SK-N-SH (cell line): ENCODE data around the gene FBLIM1. TPM values are rescaled to one million over a fixed set of nuclear protein-coding genes. Genes with fewer than 3 reads are reported as not detected.
A peak's percentile ranks its signal among the peaks of the same experiment; 100 is the strongest.

Experiments
- CTCF ChIA-PET: fragments of 300-600, 350-600 bp; formaldehyde crosslinking; extraction: SDS; loops from one replicate; lab custom pipeline; 2021; lab: Yijun Ruan, JAX
- POLR2A ChIA-PET: fragments of 350-600 bp; sonication (Branson Sonifier 250); formaldehyde crosslinking; extraction: SDS; loops from one replicate; lab custom pipeline; 2020; ENCODE audit warnings: antibody characterized with exemption, inconsistent platforms; lab: Yijun Ruan, JAX
- DNase-seq: peaks from one replicate; pipeline ENCODE4 v3.0.0; 2012
- H2AFZ ChIP-seq: fragments of 200-600 bp; sonication (generic); 2 replicates; pipeline ENCODE4 v1.8.1; 2016; ENCODE audit warnings: antibody characterized with exemption, mild to moderate bottlenecking, low read depth
- H3F3A ChIP-seq: fragments of 200-600 bp; sonication (generic); replicated peaks from 2 replicates; pipeline ENCODE3; 2016; ENCODE audit warnings: antibody characterized with exemption, mild to moderate bottlenecking; ENCODE audit not compliant: insufficient read depth
- H3K27ac ChIP-seq, 2 experiments: fragments of 200-500 bp in 1 of 2; fragments of 200-600 bp in 1 of 2; sonication (Bioruptor generic) in 1 of 2; sonication (generic), shearing (Covaris generic) in 1 of 2; 2 replicates each; pipeline versions ENCODE4 v1.5.1 to v1.6.1; 2014 to 2016; ENCODE audit warnings: low read depth in 2 of 2, inconsistent platforms in 1 of 2, low read length in 1 of 2, mild to moderate bottlenecking in 1 of 2, mixed read lengths in 1 of 2
- H3K27me3 ChIP-seq: fragments of 200-600 bp; sonication (generic), shearing (Covaris generic); 2 replicates; pipeline ENCODE4 v1.6.1; 2016; ENCODE audit warnings: mixed run types; ENCODE audit not compliant: insufficient read depth
- H3K36me3 ChIP-seq, 2 experiments: fragments of 200-500 bp in 1 of 2; fragments of 200-600 bp in 1 of 2; sonication (Bioruptor generic) in 1 of 2; sonication (generic) in 1 of 2; replicated peaks in 1 of 2; 2 replicates each; pipeline versions ENCODE3 to v1.5.1; 2014 to 2016; ENCODE audit warnings: low read length in 1 of 2, mild to moderate bottlenecking in 1 of 2; ENCODE audit not compliant: insufficient read depth in 2 of 2, control insufficient read depth in 1 of 2
- H3K4me1 ChIP-seq, 2 experiments: fragments of 200-500 bp in 1 of 2; fragments of 200-600 bp in 1 of 2; sonication (Bioruptor generic) in 1 of 2; sonication (generic), shearing (Covaris generic) in 1 of 2; 2 replicates each; pipeline versions ENCODE4 v1.5.1 to v1.6.1; 2014 to 2016; ENCODE audit warnings: low read depth in 1 of 2, low read length in 1 of 2, mixed run types in 1 of 2; ENCODE audit not compliant: insufficient read depth in 2 of 2, control insufficient read depth in 1 of 2
- H3K4me2 ChIP-seq: fragments of 200-600 bp; sonication (generic), shearing (Covaris generic); 2 replicates; pipeline ENCODE4 v1.6.1; 2017; ENCODE audit warnings: mixed run types
- H3K4me3 ChIP-seq, 2 experiments: fragments of 200-500 bp in 1 of 2; fragments of 200-600 bp in 1 of 2; sonication (Bioruptor generic) in 1 of 2; sonication (generic), shearing (Covaris generic) in 1 of 2; 2 replicates each; pipeline versions ENCODE4 v1.5.1 to v1.8.1; 2014 to 2016; ENCODE audit warnings: low read depth in 2 of 2, inconsistent platforms in 1 of 2, low read length in 1 of 2, mild to moderate bottlenecking in 1 of 2, mixed read lengths in 1 of 2, moderate library complexity in 1 of 2
- H3K79me2 ChIP-seq: fragments of 200-600 bp; sonication (generic); 2 replicates; pipeline ENCODE4 v1.8.1; 2017; ENCODE audit warnings: mild to moderate bottlenecking; ENCODE audit not compliant: insufficient read depth
- H3K9ac ChIP-seq: fragments of 200-600 bp; sonication (generic); 2 replicates; pipeline ENCODE4 v1.6.1; 2017; ENCODE audit warnings: mixed run types
- H3K9me2 ChIP-seq: fragments of 200-600 bp; sonication (generic); 2 replicates; pipeline ENCODE4 v1.6.1; 2017; ENCODE audit warnings: mixed run types
- H3K9me3 ChIP-seq: fragments of 200-600 bp; sonication (generic); 2 replicates; pipeline ENCODE4 v1.6.1; 2017; ENCODE audit warnings: mixed run types, mild to moderate bottlenecking, moderate library complexity
- H4K20me1 ChIP-seq: fragments of 200-600 bp; sonication (generic); 2 replicates; pipeline ENCODE4 v1.6.1; 2017; ENCODE audit warnings: mild to moderate bottlenecking, mixed run types; ENCODE audit not compliant: insufficient read depth
- ELF1 ChIP-seq: IDR thresholded peaks from 2 replicates; pipeline ENCODE4 v1.4.0; 2012
- EP300 ChIP-seq, 2 experiments: IDR thresholded peaks; 2 replicates each; pipeline versions ENCODE4 v1.4.0 to v1.6.1; 2012; ENCODE audit warnings: borderline replicate concordance in 1 of 2, low read depth in 1 of 2, low read length in 1 of 2
- EZH2phosphoT487 ChIP-seq: fragments of 200-600 bp; sonication (generic); IDR thresholded peaks from 2 replicates; pipeline ENCODE4 v1.6.1; 2017; ENCODE audit warnings: low read depth, mixed run types, mild to moderate bottlenecking, antibody characterized with exemption, moderate library complexity, borderline replicate concordance
- FOSL2 ChIP-seq: IDR thresholded peaks from 2 replicates; pipeline ENCODE4 v1.4.0; 2012; ENCODE audit warnings: low read depth, mild to moderate bottlenecking, moderate library complexity, borderline replicate concordance
- FOXJ3 ChIP-seq: sonication (generic); formaldehyde crosslinking; IDR thresholded peaks from 2 replicates; pipeline ENCODE4 v1.5.1; 2020; ENCODE audit warnings: mild to moderate bottlenecking, missing genetic modification reagents
- FOXM1 ChIP-seq: IDR thresholded peaks from 2 replicates; pipeline ENCODE4 v1.4.0; 2012; ENCODE audit warnings: low read depth, mild to moderate bottlenecking
- GABPA ChIP-seq: IDR thresholded peaks from 2 replicates; pipeline ENCODE4 v1.4.0; 2012; ENCODE audit warnings: low read depth, mild to moderate bottlenecking
- GATA2 ChIP-seq: sonication (generic); formaldehyde crosslinking; IDR thresholded peaks from 2 replicates; pipeline ENCODE4 v1.5.0; 2020; ENCODE audit warnings: mild to moderate bottlenecking, missing genetic modification reagents
- IRF3 ChIP-seq: fragments of 150-350 bp; IDR thresholded peaks from 2 replicates; pipeline ENCODE4 v1.6.1; 2016; ENCODE audit warnings: mild to moderate bottlenecking, low read depth, low read length
- MAX ChIP-seq: IDR thresholded peaks from 2 replicates; pipeline ENCODE4 v1.4.0; 2012; ENCODE audit warnings: low read depth
- MEF2A ChIP-seq: IDR thresholded peaks from 2 replicates; pipeline ENCODE4 v1.4.0; 2012; ENCODE audit warnings: low read depth, borderline replicate concordance
- MXI1 ChIP-seq: IDR thresholded peaks from 2 replicates; pipeline ENCODE4 v1.6.1; 2012; ENCODE audit warnings: mild to moderate bottlenecking, low read depth, low read length, improper control_type of control experiment
- NRF1 ChIP-seq: IDR thresholded peaks from 2 replicates; pipeline ENCODE4 v1.6.1; 2012; ENCODE audit warnings: low read depth, mild to moderate bottlenecking, low read length
- PBX3 ChIP-seq: IDR thresholded peaks from 2 replicates; pipeline ENCODE4; 2012
- REST ChIP-seq: IDR thresholded peaks from 2 replicates; pipeline ENCODE4 v1.6.1; 2012; ENCODE audit warnings: mild to moderate bottlenecking, low read depth, low read length, moderate library complexity
- SIN3A ChIP-seq: IDR thresholded peaks from 2 replicates; pipeline ENCODE4 v1.6.1; 2012; ENCODE audit warnings: low read depth, mild to moderate bottlenecking, low read length, moderate library complexity, borderline replicate concordance
- TEAD4 ChIP-seq: IDR thresholded peaks from 2 replicates; pipeline ENCODE4 v1.4.0; 2012; ENCODE audit warnings: mild to moderate bottlenecking, borderline replicate concordance; ENCODE audit not compliant: insufficient read depth
- USF2 ChIP-seq: fragments of 150-350 bp; IDR thresholded peaks from 2 replicates; pipeline ENCODE4 v1.6.1; 2017; ENCODE audit warnings: antibody characterized with exemption, low read length, low read depth, borderline replicate concordance
- YY1 ChIP-seq: IDR thresholded peaks from 2 replicates; pipeline ENCODE4 v1.4.0; 2012; ENCODE audit warnings: low read depth, mild to moderate bottlenecking
- ZBTB33 ChIP-seq: IDR thresholded peaks from 2 replicates; pipeline ENCODE4 v1.4.0; 2012; ENCODE audit warnings: low read depth, borderline replicate concordance
- WGBS: methylation state at CpG from one replicate; pipeline ENCODE4 v1.1.6; 2017; ENCODE audit warnings: low lambda C conversion rate; 5-methylcytosine and 5-hydroxymethylcytosine counted together
- polyA plus RNA-seq, 3 experiments: library from polyadenylated mRNA; depleted of rRNA; stranded (reverse); fragments of >200 nt; gene quantifications; 2 replicates each; pipeline ENCODE4 v1.2.3, GENCODE V29; 2012

The FBLIM1 gene
- polyA plus RNA-seq, 1 of the 3 experiments (the other 2 are of a cell fraction): 89.8 TPM

- H4K20me1 ChIP-seq: no peaks in the 10 kb centered on the region
- H2AFZ ChIP-seq: no peak within 1 kb of the TSS
- no peaks in the 10 kb centered on the region for H3F3A ChIP-seq
- 78% methylated on average over 5 of the region's 35 CpGs for WGBS
- H3K9ac ChIP-seq: no peak within 1 kb of the TSS
- no peak within 1 kb of the TSS for H3K4me3 ChIP-seq
- H3K9me3 ChIP-seq: no peaks in the 10 kb centered on the region
- H3K4me1 ChIP-seq: peaks cover 0 to 39% of the 10 kb centered on the region in 2 experiments; a peak in 1 of 4 replicates
- ChIA-PET POLR2A (no interaction called here), CTCF (interaction anchor here (0.6 kb wide), 1 partner anchor 133 kb away, joined by 3 read pairs; no protein-coding TSS in a partner anchor)
- H3K27me3 ChIP-seq: no peaks in the 10 kb centered on the region
- TF ChIP-seq FOXJ3 (CRISPR knock-in tag) (no peak), IRF3 (no peak), EP300 (IDR thresholded peaks at IDR 0.05; ENCODE audit: borderline replicate concordance in 1 of 2, low read depth in 1 of 2, low read length in 1 of 2) (no peak), PBX3 (no peak), TEAD4 (no peak), FOXM1 (no peak), USF2 (no peak), MXI1 (no peak), ELF1 (no peak), GABPA (no peak), ZBTB33 (no peak), REST (no peak), NRF1 (no peak), YY1 (no peak), MAX (no peak), SIN3A (no peak), GATA2 (no peak), EZH2phosphoT487 (no peak), MEF2A (no peak), FOSL2 (no peak)
- H3K4me2 ChIP-seq: no peak within 1 kb of the TSS
- peaks cover 0 to 31% of the 10 kb centered on the region in 2 experiments for H3K36me3 ChIP-seq
- peak within 1 kb of the TSS in 1 of 2 experiments; percentile 43; a peak in 1 of 4 replicates for H3K27ac ChIP-seq
- no peaks in the 10 kb centered on the region for H3K9me2 ChIP-seq
- DNase-seq: no peak
- no peaks in the 10 kb centered on the region for H3K79me2 ChIP-seq
Observed at GRCh38 chr1:15736038-15736891, 22.3 kb upstream of the FBLIM1 start, which contains the start of gene SLC25A34. Gene SLC25A34, plus strand, starts transcription at chr1:15736258. Its CDS starts 228 bp downstream, at chr1:15736486.
